Loucy (cell line): ENCODE measurements around the gene CAMTA1.

Experiments used
- EZH2phosphoT487 ChIP-seq: fragments of 200-600 bp; IDR thresholded peaks from 2 replicates; pipeline ENCODE4 v1.6.1; 2018; ENCODE audit warnings: antibody characterized with exemption, mild to moderate bottlenecking, moderate library complexity, borderline replicate concordance
- TF ChIP-seq, protein P1 (sequence below): fragments of 200-600 bp; sonication (generic); conservative IDR thresholded peaks from 2 replicates; pipeline ENCODE4 v1.5.1; 2014; ENCODE audit warnings: mild to moderate bottlenecking, antibody characterized with exemption, low read length

DNA sequence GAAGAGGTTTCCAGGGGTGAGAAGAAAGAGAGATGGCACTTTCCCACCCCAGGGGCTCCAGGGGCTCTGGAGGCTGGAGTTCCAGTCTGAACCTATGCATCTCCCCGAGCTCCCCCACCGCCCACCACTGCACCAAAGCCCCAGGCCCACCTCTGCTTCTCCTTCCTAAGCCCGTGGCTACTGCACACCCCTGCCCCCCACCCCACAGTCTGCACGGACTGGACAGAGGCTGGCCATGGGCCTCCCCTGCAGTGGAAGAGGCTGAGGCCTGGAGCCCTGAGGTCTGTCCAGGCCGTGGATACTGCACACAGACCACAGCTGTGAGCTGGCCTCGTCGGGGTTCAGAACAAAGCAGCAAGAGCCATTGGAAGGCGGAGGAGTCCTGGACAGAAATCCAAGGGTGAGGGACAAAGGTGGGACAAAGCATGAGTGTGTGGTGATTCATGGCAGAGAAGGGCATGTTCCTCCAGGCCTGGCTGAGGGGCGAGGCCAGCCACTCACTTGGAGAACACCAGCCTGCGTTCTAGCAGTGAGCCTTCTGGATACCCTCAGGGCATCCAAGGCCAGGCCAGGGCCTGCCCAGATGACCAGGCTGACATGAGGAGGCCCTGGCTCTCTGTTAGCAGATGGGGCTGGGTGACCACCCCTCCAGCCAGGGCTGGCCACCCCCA is 741.1 kb downstream of the CAMTA1 start:
- TF ChIP-seq, protein P1, sequence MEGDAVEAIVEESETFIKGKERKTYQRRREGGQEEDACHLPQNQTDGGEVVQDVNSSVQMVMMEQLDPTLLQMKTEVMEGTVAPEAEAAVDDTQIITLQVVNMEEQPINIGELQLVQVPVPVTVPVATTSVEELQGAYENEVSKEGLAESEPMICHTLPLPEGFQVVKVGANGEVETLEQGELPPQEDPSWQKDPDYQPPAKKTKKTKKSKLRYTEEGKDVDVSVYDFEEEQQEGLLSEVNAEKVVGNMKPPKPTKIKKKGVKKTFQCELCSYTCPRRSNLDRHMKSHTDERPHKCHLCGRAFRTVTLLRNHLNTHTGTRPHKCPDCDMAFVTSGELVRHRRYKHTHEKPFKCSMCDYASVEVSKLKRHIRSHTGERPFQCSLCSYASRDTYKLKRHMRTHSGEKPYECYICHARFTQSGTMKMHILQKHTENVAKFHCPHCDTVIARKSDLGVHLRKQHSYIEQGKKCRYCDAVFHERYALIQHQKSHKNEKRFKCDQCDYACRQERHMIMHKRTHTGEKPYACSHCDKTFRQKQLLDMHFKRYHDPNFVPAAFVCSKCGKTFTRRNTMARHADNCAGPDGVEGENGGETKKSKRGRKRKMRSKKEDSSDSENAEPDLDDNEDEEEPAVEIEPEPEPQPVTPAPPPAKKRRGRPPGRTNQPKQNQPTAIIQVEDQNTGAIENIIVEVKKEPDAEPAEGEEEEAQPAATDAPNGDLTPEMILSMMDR = no peak
- no peak for TF ChIP-seq EZH2phosphoT487
